Tibial artery (tissue), 4 donors: ENCODE measurements around the gene S100P.
"Not testable (repeated sequence)": the region's sequence is repeated elsewhere in the genome, so short reads cannot be mapped to it uniquely, and the experiment has no call there.

Source experiments
- DNase-seq, 2 donors: peaks; one replicate each; pipeline ENCODE4 v3.0.0-alpha.2; 2019
- H3K27ac ChIP-seq, 2 donors: fragments of 200-600 bp; sonication (generic) in 1 of 2; 1 replicate in 1 of 2; 2 replicates in 1 of 2; pipeline ENCODE4 v1.5.1; 2018 to 2019; ENCODE audit warnings: mild to moderate bottlenecking in 1 of 2
- H3K27me3 ChIP-seq, 2 donors: fragments of 200-600 bp; sonication (generic) in 1 of 2; one replicate each; pipeline versions ENCODE4 v1.5.1 to v1.6.0; 2016 to 2019
- H3K36me3 ChIP-seq, 3 donors: fragments of 200-600 bp; sonication (generic) in 2 of 3; one replicate each; pipeline ENCODE4 v1.5.1; 2016 to 2019; ENCODE audit warnings: mild to moderate bottlenecking in 2 of 3
- H3K4me1 ChIP-seq, 4 donors: fragments of 200-600 bp; sonication (generic) in 2 of 4; 1 replicate in 3 of 4; 2 replicates in 1 of 4; pipeline ENCODE4 v1.5.1; 2016 to 2019
- H3K4me3 ChIP-seq, 2 donors: fragments of 200-600 bp; sonication (generic) in 1 of 2; 1 replicate in 1 of 2; 2 replicates in 1 of 2; pipeline ENCODE4 v1.5.1; 2018 to 2019; ENCODE audit warnings: mild to moderate bottlenecking in 2 of 2
- H3K9me3 ChIP-seq, 3 donors: fragments of 200-600 bp; sonication (generic) in 1 of 3; one replicate each; pipeline ENCODE4 v1.5.1; 2016 to 2019
- CTCF ChIP-seq, 2 experiments: fragments of 200-600 bp in 1 of 2; fragments of 450-650 bp in 1 of 2; IDR thresholded peaks; one replicate each; pipeline ENCODE4 v1.5.1; 2017 to 2019; ENCODE audit warnings: antibody characterized with exemption in 2 of 2, mild to moderate bottlenecking in 1 of 2, moderate library complexity in 1 of 2
- intact Hi-C: fragments of 100-400 bp; cut with DNase I; formaldehyde crosslinking; loops from one replicate; pipeline ENCODE4 v1.15.0; 2023; ENCODE audit warnings: low total_unique reads

The S100P gene

DNA sequence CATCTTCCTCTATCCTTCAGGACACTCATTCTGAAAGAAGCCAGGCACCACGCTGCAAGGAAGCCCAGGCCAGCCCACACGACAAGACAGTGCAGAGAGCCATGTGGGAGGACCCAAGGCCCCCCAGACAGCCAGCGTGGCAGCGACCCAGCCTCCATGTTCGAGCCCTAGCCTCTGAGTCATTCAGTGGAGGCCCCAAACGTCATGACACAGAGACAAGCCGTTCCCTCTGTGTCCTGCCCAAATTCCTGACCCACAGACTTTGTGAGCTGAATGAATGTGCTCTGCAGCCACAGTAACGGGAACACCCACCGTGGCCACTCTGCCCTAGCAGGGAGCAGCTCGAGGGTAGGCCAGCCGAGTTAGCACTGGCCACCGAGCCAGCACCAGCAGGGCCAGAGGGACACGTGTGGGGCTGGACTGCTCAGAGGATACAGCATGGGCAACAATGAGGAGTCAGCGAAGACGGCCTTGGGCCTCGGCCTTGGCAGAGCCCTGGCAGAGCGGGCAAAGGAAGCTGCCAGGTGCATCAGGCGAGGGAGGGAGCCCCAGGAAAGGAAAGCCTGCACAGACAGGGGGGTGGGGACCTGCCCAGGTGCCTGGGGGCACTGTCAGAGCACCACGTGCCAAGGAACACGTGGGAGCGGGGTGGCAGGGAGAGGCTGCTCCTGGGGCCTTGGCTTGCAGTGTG is 30.9 kb downstream of the S100P start:
- H3K27me3 ChIP-seq, result no peaks in the 10 kb centered on the region
- TF ChIP-seq CTCF (IDR thresholded peaks at IDR 0.05), result no peak
- no peak overlapping the region for H3K27ac ChIP-seq
- no peaks in the 10 kb centered on the region for H3K36me3 ChIP-seq
- intact Hi-C loops, result loop anchor here (5.0 kb wide), 2 partner anchors 58 to 148 kb away; partner anchors contain the start of gene KIAA0232
- peaks cover 0 to 20% (median 10%) of the 10 kb centered on the region in 4 donors for H3K4me1 ChIP-seq
- DNase-seq, result no peak
- H3K9me3 ChIP-seq, result no peaks in the 10 kb centered on the region
- no peak overlapping the region for H3K4me3 ChIP-seq

- H3K36me3 ChIP-seq, DNase-seq, H3K4me3 ChIP-seq, H3K27ac ChIP-seq, intact Hi-C loops, H3K9me3 ChIP-seq, H3K27me3 ChIP-seq: not testable (repeated sequence)
- peaks cover 0 to 14% (median 4%) of the 10 kb centered on the region in 4 donors for H3K4me1 ChIP-seq
These were observed 31.8 kb downstream of the S100P start for GRCh38 chr4:6725427-6725961.

DNA sequence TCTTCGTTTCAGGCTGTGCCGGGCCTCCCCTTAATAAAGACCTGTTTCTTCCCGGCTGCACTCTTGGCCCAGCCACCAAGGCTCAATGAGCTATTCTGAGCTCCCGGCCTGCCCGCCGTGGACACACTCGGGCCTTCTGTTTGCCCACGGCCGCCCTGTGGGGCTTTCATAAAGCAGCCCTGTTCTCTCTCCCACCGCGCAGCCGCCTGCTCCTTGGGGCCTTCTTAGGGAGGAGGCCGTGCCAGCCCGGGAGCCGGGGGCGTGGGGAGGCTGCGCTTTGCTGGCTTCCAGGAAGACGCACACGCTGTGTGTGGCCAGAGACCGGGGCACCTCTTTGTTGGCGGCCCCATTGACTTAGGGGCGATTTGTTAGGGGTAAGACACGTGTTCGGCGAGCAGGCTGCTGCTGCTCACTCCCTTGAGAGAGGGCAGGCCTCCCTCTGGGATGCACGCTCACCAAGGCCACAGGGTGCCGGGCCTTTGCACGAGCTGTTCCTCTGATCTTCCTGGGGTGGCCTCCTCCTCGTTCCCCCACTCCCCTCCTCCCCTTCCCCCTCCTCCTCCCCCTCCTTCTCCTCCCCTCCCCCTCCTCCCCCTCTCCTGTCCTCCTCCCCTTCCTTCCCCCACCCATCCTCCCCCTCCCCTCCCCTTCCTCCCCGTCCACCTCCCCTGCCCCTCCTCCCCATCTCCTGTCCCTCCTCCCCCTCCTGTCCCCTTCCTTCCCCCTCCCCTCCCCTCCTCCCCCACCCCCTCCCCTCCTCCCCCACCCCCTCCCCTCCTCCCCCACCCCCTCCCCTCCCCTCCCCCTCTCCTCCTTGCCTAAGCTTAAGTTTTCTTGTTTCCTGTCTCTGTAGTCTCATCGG is 33.6 kb downstream of the S100P start:
- DNase-seq, result peak in 1 of 2 donors; percentile 68
- peak overlapping the region; percentile 25 to 60 for H3K27ac ChIP-seq
- H3K9me3 ChIP-seq, result no peaks in the 10 kb centered on the region
- H3K36me3 ChIP-seq, result no peaks in the 10 kb centered on the region
- H3K4me1 ChIP-seq, result peaks cover 0 to 14% (median 5%) of the 10 kb centered on the region in 4 donors
- intact Hi-C loops, result no loop called here
- no peak for TF ChIP-seq CTCF (IDR thresholded peaks at IDR 0.05)
- peak overlapping the region in 1 of 2 donors; percentile 17 for H3K4me3 ChIP-seq
- H3K27me3 ChIP-seq, result no peaks in the 10 kb centered on the region

- intact Hi-C loops, result no loop called here
- Histone ChIP-seq H3K27ac (no peak overlapping the region), H3K4me1 (peaks cover 0 to 20% (median 11%) of the 10 kb centered on the region in 4 donors), H3K4me3 (no peak overlapping the region), H3K9me3 (no peaks in the 10 kb centered on the region), H3K36me3 (no peaks in the 10 kb centered on the region), H3K27me3 (no peaks in the 10 kb centered on the region)
- no peak for TF ChIP-seq CTCF (IDR thresholded peaks at IDR 0.05)
- no peak for DNase-seq
These were observed 34.2 kb downstream of the S100P start for GRCh38 chr4:6727943-6728250.

DNA sequence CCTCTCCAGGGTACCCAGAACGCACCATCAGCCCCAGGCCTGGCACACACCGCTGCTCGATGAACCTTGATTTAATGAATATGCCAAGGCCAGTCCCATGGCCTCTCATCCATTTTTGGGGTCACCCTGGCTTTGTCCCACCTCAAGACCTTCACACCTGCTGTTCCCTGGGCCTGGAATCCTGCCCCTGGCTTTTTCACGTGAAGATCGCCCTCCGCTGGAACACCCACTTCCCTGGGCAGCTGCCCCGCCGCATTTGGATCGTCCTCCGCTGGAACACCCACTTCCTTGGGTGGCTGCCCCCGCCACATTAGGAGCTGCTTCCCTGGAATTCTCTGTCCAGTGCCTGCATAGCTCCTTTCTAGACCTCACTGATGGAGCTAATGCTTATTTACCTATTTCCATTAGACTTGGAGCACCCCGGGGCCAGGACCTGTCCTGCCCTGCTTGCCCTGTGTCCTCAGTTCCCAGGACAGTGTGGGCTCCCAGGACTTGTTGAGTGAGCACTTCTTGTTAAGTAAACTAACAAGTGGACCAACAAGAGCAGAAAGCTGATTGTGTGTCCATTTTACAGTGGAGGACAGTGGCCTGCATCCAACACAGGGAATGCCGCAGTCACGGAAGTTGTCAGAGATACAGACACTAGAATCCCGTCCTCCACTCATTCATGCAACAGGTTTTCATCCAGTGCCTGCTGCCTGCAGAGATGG is 34.8 kb downstream of the S100P start:
- no peak for DNase-seq
- Histone ChIP-seq H3K4me1 (peaks cover 0 to 26% (median 15%) of the 10 kb centered on the region in 4 donors), H3K36me3 (no peaks in the 10 kb centered on the region), H3K4me3 (no peak overlapping the region), H3K9me3 (no peaks in the 10 kb centered on the region), H3K27me3 (no peaks in the 10 kb centered on the region), H3K27ac (no peak overlapping the region)
- no peak for TF ChIP-seq CTCF (IDR thresholded peaks at IDR 0.05)
- intact Hi-C loops, result no loop called here
